DND-41 (cell line): ENCODE results near the gene TMOD2.

ENCODE experiments used
- EZH2 ChIP-seq: IDR thresholded peaks from 3 replicates; pipeline ENCODE4 v1.6.1; 2012; ENCODE audit warnings: borderline replicate concordance, low read depth, mild to moderate bottlenecking, moderate library complexity, low read length, inconsistent platforms; ENCODE audit not compliant: severe bottlenecking
- TF ChIP-seq, protein P1 (sequence below): IDR thresholded peaks from 2 replicates; pipeline ENCODE4 v1.5.1; 2012; ENCODE audit warnings: borderline replicate concordance, low read length, moderate library complexity, mild to moderate bottlenecking; ENCODE audit not compliant: poor library complexity, severe bottlenecking; ENCODE audit errors: extremely low read depth

- TF ChIP-seq, protein P1, sequence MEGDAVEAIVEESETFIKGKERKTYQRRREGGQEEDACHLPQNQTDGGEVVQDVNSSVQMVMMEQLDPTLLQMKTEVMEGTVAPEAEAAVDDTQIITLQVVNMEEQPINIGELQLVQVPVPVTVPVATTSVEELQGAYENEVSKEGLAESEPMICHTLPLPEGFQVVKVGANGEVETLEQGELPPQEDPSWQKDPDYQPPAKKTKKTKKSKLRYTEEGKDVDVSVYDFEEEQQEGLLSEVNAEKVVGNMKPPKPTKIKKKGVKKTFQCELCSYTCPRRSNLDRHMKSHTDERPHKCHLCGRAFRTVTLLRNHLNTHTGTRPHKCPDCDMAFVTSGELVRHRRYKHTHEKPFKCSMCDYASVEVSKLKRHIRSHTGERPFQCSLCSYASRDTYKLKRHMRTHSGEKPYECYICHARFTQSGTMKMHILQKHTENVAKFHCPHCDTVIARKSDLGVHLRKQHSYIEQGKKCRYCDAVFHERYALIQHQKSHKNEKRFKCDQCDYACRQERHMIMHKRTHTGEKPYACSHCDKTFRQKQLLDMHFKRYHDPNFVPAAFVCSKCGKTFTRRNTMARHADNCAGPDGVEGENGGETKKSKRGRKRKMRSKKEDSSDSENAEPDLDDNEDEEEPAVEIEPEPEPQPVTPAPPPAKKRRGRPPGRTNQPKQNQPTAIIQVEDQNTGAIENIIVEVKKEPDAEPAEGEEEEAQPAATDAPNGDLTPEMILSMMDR: peak; percentile 80
- no peak for TF ChIP-seq EZH2
These were observed 24.8 kb downstream of the TMOD2 start for GRCh38 chr15:51775967-51776816.
